ENCODE measurements around the gene RTN4IP1.
"Not testable (repeated sequence)": the region's sequence is repeated elsewhere in the genome, so short reads cannot be mapped to it uniquely, and the experiment has no call there.

RTN4IP1 gene

DNA sequence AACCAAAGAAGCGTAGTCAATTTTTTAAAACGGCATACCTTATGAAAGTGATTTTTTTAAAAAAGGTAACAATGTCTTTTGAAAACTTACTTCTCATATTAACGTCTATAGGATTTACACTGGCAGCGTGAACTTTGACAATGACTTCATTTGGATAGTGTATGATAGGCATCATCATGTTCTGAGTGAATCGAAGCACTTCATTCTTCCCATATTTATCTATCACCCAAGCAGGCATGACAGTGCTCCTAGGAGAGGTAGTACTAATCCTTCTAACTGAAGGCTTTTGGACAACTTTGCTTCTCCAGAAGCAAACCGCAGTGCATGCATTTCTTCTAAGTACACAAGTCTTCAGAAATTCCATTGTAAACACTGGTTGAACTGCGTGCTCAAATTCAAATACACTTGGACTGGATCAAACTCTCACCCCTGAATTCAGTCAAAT, 618 bp downstream of the RTN4IP1 start:
- no peak for DNase-seq (ENCODE audit: low read depth in 2 of 2)

DNA sequence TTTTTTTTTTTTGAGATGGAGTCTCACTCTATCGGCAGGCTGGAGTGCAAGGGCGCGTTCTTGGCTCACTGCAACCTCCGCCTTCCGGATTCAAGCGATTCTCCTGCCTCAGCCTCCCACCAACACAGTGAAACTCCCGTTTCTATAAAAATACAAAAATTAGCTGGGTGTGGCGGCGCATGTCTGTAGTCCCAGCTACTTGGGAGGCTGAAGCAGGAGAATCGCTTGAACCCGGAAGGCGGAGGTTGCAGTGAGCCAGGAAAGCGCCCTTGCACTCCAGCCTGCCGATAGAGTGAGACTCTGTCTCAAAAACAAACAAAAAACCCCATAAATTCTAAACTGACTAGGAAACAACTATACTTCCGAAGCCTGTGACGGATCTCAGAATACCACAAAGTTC, 1.5 kb downstream of the RTN4IP1 start:
- not testable (repeated sequence) for DNase-seq (ENCODE audit: low read depth in 2 of 2)

DNA sequence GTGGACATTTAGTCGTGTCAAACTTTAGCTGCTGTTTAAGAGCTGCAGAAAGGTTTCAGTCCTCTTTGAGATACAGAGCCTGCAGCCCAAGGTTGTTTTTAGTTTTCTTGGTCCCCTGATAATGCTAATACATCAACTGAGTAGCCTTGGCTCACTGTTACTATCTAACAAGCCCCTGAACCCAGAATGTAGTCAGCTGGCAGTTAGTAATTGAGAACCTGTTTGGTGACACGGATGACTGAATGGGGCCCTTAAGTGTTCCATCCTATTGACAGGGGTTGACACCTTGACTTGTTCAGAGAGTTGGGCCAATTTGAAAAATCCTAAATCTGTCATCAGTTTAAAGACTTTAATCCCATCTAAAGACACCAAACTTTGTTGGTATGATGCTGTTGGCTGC, 2.8 kb downstream of the RTN4IP1 start:
- no peak for DNase-seq (ENCODE audit: low read depth in 2 of 2)

DNA sequence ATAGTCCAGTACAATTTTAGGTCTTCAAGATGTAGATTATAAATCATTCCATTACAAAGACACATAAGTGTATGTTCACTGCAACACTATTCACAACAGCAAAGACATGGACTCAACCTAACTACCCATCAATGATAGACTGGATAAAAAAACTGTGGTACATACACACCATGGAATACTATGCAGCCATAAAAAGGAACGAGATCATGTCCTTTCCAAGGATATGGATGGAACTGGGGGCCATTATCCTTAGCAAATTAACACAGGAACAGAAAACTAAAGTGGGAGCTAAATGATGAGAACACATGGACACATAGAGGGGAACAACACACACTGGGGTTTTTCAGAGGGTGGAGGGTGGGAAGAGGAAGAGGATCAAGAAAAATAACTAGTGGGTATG, 6.3 kb downstream of the RTN4IP1 start:
- DNase-seq (ENCODE audit: low read depth in 2 of 2): no peak

DNA sequence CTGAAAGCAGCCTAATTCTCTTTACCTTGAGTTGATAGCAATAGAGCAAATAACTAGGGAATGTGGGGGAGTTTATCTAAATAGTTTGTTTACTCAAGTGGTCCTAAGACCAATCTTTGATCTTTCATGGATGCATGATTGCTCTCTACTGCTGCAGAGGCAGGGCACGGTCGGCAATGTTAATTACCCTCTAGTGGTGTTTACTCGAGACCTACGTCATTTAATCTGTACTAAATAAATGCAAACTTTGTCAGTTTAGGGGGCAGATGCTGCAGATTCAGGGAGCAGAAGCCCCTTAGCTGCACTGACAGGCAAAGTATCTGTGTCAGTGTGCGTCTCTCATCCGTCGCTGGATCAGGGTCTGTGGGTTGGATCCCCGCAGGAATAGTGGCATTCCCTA, 6.9 kb downstream of the RTN4IP1 start:
- no peak for DNase-seq (ENCODE audit: low read depth in 2 of 2)

DNA sequence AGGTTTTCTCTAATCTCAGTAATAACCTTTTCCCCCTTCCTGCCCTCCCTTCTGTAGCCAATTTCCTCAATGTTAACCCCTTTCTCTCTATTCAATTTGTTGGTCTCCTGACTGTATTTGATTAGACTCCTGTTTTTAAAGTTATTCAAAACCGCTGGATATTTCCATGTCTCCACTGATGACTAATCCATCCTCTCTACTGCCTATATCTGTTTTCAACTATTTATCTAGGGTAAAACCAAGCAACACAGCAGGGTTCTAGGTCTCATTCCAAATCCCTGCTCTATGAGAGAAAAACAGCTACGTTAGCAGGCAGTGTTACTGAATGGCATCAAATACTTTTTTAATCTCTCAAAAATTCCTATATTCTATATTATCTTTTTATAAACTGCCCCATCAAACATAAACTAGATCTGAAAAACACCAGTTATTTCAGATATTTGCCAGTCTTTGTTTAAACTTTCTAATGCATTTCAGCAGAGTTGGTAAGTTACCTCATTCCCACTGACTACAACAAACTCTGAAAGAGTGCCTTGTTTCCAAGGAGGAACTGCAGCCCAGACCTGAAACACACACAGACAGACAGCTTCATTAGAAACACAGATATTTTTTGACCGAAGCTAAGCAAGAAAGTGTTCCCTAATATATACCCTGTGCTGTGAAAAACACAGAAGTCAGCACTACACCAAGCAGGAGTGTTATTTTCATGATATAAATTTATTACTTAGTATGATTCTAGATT, 8.2 kb downstream of the RTN4IP1 start:
- no peak for DNase-seq (ENCODE audit: low read depth in 2 of 2)

DNA sequence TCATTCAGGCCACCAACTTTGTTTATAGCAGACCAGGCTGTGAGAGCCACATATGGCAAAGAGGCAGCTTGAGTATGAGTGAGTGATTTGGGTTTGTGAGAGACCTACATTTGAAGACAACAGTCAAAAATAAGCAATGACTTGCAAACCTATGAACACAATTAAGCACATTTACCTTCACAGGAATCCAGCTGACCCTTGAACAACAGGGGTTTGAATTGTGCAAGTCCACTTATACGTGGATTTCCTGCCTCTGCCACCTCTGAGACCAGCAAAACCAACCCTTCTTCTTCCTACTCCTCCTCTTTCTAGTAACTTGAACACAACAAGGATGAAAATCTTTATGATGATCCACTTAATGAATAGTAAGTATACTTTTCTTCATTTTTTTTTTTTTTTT, 10.1 kb downstream of the RTN4IP1 start:
- DNase-seq (ENCODE audit: low read depth in 2 of 2): no peak

DNA sequence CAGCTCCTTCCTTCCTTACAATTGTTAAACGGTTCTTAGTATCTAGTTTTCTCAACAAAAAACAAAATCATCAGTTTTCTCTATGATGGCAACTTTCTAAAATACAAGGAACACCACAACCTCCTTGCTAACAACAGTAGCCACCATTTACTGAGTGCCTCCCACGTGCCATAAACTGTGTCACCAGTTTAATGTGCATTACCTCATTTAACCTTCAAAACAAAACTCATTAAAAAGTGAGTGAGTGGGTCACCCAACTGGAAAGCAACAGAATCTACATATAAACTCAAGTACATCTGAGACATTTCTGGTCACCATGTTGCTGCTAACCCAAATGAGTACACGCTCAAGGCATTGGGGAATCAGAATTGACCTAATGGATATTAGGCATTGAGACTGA, 11.0 kb downstream of the RTN4IP1 start:
- no peak for DNase-seq (ENCODE audit: low read depth in 2 of 2)

DNA sequence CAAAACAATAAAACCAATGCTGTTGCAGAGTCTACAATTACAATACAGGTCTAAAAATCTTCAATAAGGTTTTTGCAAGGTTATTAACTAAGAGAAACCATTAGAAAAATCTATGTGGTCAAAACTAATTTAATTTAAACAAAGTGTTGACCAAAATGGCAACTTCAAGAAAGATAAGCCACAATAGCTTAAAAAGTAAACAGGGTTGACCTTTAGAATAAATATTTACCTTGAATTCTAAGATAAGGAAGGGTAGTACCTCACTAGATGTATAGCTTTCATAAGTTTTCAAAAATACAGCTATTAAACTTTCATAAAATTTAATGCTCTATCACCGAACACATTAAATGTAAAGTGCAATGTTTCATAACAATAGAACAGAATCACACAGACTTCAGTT, 11.4 kb downstream of the RTN4IP1 start:
- DNase-seq (ENCODE audit: low read depth in 2 of 2): no peak

DNA sequence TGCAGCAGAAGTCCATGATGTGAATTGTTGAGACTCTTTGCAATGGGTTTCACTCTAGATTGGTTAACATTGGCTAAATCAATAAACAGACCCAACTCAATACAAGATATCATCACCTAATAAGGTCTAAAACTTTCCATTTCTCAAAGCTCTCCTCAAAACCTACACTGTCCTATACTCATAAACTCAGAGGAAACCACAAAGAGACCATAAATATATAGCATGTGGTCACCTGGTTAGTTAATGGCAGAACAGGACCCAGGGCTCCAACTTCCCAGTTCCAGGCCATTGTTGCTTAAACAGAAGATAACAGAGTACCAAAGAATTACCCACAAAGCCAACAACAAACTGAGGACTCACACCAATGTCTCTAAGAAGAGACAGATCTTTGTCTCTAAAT, 12.0 kb downstream of the RTN4IP1 start:
- no peak for DNase-seq (ENCODE audit: low read depth in 2 of 2)

DNA sequence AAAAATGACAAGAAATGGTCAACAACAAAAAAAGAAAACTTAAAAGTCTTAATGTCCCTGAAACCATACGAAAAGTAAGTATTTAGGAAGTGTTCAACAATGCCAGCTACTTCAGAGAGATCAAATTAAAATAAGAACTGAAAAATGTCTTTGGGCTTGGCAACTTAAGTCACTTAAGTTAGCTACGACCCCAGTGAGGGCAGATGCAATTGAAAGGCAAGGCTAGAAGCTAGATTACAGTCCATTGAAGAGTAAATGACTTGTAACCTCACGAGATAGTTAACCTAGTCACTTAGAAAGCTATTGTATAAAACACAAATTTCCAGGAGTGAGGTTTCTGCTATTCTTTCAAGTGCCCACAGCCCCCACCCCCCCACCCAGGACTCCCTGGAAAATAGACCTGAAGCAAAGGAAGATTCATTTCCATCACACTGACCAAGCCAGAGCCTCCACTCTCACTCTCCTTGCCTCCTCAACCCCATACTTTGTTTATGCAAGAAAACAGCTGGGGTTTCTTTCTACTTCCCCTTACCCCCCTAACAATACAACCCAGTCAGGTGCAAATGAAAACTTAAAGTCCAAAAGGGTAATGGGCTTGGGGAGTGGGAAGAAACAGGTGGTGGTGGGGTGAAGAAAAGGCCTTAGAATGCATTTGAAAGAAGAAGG, 14.6 kb downstream of the RTN4IP1 start:
- DNase-seq (ENCODE audit: low read depth in 2 of 2): no peak

DNA sequence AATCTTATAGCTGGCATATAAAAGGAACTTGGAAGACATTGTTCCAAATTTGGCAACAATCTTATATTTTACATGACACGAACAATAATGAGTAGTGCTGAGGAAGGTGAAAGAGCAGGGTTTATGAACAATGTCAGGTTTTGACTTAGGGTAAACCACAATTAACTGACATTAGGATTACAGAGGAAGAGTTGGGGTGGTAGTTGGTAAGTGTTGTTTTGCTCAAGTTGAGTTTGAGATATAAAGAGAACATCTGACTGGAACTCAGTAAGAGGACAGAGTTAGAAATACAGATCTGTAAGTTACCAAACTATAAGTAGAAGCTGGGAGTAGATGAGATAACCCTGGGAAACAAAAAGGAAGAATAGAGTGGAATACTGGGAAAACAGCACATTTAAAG, 15.1 kb downstream of the RTN4IP1 start:
- no peak for DNase-seq (ENCODE audit: low read depth in 2 of 2)

DNA sequence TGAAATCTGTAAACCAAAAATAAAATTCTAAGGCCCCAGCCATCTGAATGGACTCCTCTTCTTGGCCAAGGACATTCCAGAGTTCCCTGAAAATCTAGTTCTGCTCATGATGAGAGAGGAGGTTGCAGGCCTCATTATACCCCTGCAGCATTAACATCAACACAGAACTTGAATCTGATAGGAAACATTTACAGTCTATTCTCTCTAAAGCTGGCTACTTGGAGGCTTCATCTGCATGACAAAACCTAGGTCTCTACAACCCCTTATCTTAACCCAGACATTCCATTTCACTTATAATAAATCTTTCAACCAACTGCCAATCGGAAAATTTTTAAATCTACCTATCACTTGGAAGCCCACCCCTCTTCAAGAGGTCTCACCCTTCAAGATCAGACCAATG, 15.7 kb downstream of the RTN4IP1 start:
- DNase-seq (ENCODE audit: low read depth in 2 of 2): no peak

DNA sequence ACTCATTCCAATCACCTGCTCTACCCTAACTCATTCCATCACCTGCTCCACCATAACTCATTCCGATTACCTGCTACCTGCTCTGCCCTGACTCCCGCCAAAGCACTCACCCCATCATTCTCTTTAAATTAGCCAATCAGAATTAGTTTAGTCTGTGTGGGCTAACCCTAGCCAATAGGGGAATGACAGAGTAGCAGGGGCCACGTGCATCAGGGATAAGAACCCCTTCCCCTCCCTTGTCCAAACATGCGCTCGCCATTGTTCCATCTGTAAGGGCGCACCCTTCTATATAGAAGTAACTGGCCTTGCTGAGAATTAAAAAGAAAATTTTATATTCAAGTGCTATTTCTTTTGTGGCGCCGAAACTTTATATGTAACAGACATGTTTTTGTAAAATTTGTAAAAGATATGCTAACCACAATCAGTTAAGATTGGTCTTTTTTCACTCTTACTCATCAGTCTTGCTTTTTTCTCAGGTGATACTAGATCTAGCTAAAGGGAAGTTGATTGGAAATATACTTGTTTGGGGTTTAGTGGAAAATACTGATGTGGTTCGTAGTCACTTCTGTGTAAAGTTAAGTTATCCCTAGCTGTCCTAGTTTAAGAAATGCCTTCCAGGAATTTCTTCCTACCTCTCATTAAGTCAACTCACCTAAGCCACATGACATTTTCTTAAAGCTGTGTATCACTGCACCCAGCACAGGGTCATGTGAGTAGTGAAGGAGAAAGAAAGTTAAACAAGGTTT, 16.5 kb downstream of the RTN4IP1 start:
- DNase-seq (ENCODE audit: low read depth in 2 of 2): no peak

DNA sequence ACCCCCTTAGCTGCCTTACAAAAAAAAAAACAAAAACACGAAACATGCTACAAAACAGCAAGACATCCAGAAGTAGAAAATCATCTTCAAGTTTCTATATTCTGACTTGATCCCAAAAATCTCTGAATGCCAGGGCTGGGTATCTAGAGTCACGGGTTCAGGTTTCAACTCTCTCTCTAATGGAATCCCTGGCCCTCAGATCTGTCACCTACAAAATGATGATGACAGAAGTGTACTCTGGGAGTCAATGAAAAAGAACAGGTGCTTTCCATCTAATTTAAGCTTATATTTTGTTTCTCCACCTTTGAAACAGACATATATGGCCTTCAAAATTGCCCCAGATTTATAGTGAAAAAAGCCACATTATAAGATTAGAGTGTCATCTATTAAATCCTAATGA, 18.3 kb downstream of the RTN4IP1 start:
- no peak for DNase-seq (ENCODE audit: low read depth in 2 of 2)

DNA sequence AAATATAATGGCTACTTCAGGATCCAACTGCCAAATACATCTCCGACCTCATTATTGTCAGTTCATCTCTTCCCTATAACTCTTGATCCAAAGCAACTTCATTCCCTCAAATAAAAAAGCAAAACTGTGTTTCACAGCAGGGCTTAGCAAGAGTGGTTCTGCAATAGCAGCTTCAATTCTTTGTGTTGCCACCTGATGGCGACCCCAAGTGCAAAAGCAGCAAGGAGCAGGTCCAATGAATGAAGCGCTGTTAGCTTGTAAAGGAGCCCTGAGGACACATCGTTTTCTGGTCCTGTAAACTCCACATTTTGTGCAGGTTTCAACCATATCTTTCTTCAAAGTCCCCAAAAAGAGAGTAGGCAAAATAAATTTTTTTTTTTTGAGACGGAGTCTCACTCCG, 19.6 kb downstream of the RTN4IP1 start:
- no peak for DNase-seq (ENCODE audit: low read depth in 2 of 2)

DNA sequence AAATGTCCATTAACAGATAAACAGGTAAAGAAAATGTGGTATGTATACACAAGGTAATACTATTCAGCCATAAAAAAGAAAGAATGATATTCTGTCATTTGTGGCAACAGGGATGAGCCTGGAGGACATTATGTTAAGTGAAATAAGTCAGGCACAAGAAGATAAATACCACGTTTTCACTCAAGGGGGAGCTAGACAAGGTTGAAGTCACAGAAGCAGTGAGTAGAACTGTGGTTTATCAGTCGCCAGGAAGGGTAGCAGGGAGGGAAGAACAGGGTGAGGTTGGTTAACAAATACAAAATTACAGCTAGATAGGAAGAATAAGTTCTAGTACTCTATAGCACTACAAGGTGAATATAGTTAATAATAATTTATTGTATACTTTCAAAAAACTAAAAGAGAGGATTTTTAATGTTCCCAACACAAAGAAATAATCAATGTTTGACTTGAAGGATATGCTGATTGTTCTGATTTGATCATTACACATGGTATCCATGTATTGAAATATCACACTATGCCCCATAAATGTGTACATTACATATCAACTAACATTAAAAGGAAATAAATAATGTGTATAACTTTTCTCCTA, 21.1 kb downstream of the RTN4IP1 start:
- no peak for DNase-seq (ENCODE audit: low read depth in 2 of 2)

DNA sequence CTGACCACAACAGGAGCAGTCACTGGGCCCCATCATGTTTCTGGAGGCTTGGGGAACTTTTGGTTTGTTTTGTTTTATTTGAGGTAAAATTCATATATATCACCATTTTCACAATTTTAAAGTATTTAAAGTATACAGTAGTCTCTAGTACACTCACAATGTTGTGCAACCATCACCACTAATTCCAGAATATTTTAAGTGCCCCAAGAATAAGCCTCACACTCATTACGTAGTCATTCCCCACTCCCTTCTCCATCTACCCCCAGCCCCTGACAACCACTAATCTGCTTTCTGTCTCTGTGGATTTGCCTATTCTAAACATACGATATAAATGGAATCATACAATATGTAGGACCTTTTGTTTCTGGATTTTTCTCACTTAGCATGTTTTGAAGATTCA, 29.0 kb downstream of the RTN4IP1 start:
- DNase-seq (ENCODE audit: low read depth in 2 of 2): no peak

DNA sequence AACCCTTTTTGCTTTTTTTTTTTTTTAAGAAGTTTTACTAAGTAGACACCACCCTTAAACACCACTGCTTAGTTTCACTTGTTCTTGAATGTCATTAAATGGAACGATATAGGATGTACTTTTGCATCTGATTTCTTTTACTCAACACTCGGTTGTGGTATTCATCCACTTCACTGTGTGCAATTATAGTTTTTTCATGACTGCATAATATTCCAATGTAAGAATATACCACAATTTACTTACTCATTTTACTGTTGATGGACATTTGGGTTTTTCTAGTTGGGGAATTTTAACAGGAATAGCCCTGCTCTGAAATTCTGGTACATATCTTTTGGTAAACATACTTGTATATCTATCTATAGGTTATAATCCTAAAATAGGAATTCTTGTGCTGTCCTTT, 29.9 kb downstream of the RTN4IP1 start:
- DNase-seq (ENCODE audit: low read depth in 2 of 2): no peak

DNA sequence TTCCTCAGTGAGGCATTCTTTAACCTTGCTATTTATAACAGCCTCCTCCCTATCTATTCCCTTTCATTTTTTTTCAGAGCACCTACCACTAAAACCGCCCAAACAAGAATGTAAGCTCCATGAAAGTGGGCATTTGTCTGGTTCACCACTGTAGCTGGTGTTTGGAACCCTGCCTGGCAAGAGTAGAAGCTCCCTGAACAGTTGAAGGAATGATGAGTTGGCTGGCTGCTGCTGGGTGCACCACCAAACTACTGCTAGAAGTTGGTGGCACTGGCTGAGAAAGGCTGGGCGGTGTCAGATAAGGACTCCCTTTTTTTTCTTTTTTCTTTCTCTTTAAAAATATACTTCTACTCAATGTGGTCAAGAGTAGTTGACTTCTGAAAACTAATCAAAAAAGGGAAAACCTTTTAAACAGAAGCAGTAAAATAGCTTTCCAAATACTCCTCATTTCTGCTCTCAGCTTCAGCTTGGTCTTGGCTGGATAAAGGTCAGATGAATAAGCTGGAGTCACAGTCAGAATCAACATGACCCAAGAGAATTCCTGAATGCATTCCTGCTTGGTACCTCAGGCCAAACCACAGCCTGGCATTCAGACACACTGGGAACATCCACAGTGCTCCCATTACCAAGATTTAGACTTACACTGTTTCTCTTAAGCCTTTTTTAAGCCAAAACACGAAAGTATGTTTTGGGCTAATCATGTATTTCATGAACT, 38.0 kb downstream of the RTN4IP1 start:
- DNase-seq (ENCODE audit: low read depth in 2 of 2): no peak

DNA sequence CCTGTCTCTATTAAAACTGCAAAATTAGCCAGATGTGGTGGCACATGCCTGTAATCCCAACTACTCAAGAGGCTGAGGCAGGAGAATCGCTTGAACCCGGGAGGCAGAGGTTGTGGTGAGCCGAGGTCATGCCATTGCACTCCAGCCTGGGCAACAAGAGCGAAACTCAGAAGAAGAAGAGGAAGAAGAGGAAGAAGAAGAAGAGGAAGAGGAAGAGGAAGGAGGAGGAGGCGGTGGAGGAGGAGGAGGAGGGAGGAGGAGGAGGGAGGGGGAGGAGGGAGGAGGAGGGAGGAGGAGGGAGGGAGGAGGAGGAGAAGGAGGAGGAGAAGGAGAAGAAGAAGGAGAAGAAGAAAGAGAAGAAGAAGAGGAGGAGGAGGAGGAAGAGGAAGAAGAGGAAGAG, 40.4 kb downstream of the RTN4IP1 start:
- DNase-seq (ENCODE audit: low read depth in 2 of 2): not testable (repeated sequence)

All from stimulated activated CD8-positive, alpha-beta memory T cell treated with anti-CD3 and anti-CD28 coated beads, Interleukin-2, amount 100 ng/mL, for 48 hours (primary cell).